ENCODE results near the gene GFOD1.

- TF ChIP-seq, protein P1, sequence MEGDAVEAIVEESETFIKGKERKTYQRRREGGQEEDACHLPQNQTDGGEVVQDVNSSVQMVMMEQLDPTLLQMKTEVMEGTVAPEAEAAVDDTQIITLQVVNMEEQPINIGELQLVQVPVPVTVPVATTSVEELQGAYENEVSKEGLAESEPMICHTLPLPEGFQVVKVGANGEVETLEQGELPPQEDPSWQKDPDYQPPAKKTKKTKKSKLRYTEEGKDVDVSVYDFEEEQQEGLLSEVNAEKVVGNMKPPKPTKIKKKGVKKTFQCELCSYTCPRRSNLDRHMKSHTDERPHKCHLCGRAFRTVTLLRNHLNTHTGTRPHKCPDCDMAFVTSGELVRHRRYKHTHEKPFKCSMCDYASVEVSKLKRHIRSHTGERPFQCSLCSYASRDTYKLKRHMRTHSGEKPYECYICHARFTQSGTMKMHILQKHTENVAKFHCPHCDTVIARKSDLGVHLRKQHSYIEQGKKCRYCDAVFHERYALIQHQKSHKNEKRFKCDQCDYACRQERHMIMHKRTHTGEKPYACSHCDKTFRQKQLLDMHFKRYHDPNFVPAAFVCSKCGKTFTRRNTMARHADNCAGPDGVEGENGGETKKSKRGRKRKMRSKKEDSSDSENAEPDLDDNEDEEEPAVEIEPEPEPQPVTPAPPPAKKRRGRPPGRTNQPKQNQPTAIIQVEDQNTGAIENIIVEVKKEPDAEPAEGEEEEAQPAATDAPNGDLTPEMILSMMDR (conservative IDR thresholded peaks at IDR 0.05; ENCODE audit: low read length), result no peak
- no peak for TF ChIP-seq EZH2phosphoT487 (IDR thresholded peaks at IDR 0.05; ENCODE audit: borderline replicate concordance, low read depth, low read length)
Observed at GRCh38 chr6:13402711-13403110, 84.7 kb downstream of the GFOD1 start.

Measured in OCI-LY7 (cell line).